Activated T-cell treated with anti-CD3 and anti-CD28 coated beads for 4 hours (primary cell): ENCODE results near the gene FIP1L1.

Source experiments
- DNase-seq: peaks from one replicate; pipeline ENCODE4 v3.0.0-alpha.2; 2020

Gene FIP1L1

DNA sequence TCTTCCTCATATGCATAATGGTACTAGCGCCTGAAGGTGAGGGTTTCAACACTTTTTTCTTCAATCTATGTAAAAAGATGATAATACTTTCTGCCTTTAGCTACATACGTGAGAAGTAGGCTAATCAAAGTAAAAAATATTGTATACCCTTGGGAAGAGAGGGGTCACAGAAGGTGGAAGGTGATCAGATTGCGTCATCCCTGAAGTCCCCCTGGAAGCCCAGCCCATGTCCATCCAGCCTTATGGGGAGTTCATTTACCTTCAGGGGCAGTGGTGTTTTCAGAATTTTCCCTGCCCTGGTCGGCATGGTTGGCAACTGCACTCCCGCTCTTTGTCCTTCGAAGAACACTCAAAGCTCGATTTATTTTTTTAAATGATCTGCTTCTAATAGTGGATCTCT is 129.6 kb downstream of the FIP1L1 start:
- no peak for DNase-seq

DNA sequence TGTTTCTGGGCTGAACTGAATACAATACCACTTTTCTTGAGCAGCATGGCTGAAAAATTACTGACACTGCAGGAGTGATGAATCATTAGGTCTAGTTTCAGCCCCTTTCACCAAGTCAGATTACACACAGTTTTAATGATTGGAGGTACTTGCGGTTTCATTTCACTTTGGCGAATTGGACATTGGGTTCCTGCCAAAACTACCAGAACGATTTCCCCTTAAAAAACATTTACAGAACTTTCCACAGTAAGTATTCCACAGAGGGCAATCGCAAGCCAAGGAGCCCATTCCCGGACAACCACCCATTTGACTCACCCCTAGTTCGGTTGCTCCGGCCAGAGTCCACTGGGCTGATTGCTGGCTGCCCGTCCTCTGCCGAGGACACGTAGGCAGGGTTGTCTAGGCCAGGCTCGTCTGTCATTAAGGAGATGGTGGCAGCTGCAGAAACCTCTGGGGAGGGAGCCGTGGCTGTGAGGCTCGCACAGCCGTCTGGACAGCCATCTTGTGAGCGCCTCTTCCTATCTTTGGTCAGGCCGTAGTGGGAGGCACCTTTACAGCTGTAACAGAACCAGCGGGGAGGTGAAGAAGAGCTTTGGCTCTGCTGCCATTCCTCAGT is 130.3 kb downstream of the FIP1L1 start:
- DNase-seq = no peak

DNA sequence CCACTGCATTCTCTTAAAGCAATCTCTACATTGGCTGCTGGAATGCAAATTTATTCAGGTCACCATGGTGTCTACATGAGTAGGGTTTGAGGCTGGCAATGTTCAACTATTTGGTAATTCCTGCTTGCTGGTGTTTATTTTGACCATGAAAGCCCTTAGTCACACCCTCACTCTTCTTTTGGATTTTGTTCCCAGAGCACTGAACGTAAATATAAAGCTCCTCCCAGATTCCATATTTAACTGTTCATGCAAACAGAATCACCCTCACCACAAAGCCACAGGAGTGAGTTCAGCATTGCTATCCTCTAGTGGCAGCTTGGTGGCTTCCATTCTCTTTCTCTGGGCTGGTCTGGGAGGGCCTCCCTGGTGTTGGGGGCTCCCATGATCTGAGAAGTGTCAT is 131.0 kb downstream of the FIP1L1 start:
- no peak for DNase-seq

GRCh38 chr4:53510321-53510720 is 132.9 kb downstream of the FIP1L1 start:
- no peak for DNase-seq
